ENCODE measurements around the gene AMFR. TPM values are rescaled to one million over a fixed set of nuclear protein-coding genes. Genes with fewer than 3 reads are reported as not detected.
A peak's percentile ranks its signal among the peaks of the same experiment; 100 is the strongest.

The AMFR gene
- polyA plus RNA-seq (2013, experiment 1 of 2): 17.9 TPM
- polyA plus RNA-seq (2013, experiment 2 of 2): 23.8 TPM

GRCh38 chr16:56425439-56425832 lies at the start of gene AMFR:
Gene AMFR (minus strand): TSS chr16:56425545. CDS start chr16:56425327, 218 bp downstream.
- peak within 1 kb of the TSS; percentile 85 for H3K4me3 ChIP-seq (ENCODE audit: low read length)
- peaks cover 26% of the 10 kb centered on the region for H3K27me3 ChIP-seq (ENCODE audit: insufficient read depth, low read length)
- WGBS: under 1% methylated on average over 57 of the region's 57 CpGs
- H3K4me1 ChIP-seq (ENCODE audit: insufficient read depth, low read length): peaks cover 29% of the 10 kb centered on the region
- peak within 1 kb of the TSS; percentile 32; the same call in 1 of the 2 replicates for H3K27ac ChIP-seq (ENCODE audit: low read depth, low read length)
- no peaks in the 10 kb centered on the region for H3K9me3 ChIP-seq (ENCODE audit: insufficient read depth, low read depth, low read length)
- peaks cover 9% of the 10 kb centered on the region for H3K36me3 ChIP-seq (ENCODE audit: insufficient read depth, low read length)
- H3K9ac ChIP-seq (ENCODE audit: low read depth, low read length): peak within 1 kb of the TSS; percentile 79

- no peak overlapping the region for H3K9ac ChIP-seq (ENCODE audit: low read depth, low read length)
- no peak overlapping the region for H3K27ac ChIP-seq (ENCODE audit: low read depth, low read length)
- 92% methylated on average over 1 of the region's 1 CpG for WGBS
- H3K4me3 ChIP-seq (ENCODE audit: low read length): no peak overlapping the region
- H3K36me3 ChIP-seq (ENCODE audit: insufficient read depth, low read length): peaks cover 98% of the 10 kb centered on the region
- no peaks in the 10 kb centered on the region for H3K27me3 ChIP-seq (ENCODE audit: insufficient read depth, low read length)
- H3K4me1 ChIP-seq (ENCODE audit: insufficient read depth, low read length): no peaks in the 10 kb centered on the region; the same call in 1 of the 2 replicates
- no peaks in the 10 kb centered on the region for H3K9me3 ChIP-seq (ENCODE audit: insufficient read depth, low read depth, low read length)
Measured at GRCh38 chr16:56470666-56471065, 45.3 kb upstream of the AMFR start.

- Histone ChIP-seq H3K27me3 (ENCODE audit: insufficient read depth, low read length) (no peaks in the 10 kb centered on the region), H3K4me3 (ENCODE audit: low read length) (no peak overlapping the region), H3K9me3 (ENCODE audit: insufficient read depth, low read depth, low read length) (no peaks in the 10 kb centered on the region), H3K36me3 (ENCODE audit: insufficient read depth, low read length) (peaks cover 98% of the 10 kb centered on the region), H3K9ac (ENCODE audit: low read depth, low read length) (no peak overlapping the region), H3K4me1 (ENCODE audit: insufficient read depth, low read length) (no peaks in the 10 kb centered on the region; the same call in 1 of the 2 replicates), H3K27ac (ENCODE audit: low read depth, low read length) (no peak overlapping the region)
- WGBS: over 99% methylated on average over 3 of the region's 3 CpGs
Measured at GRCh38 chr16:56470232-56470631, 44.9 kb upstream of the AMFR start.

- WGBS: 92% methylated on average over 6 of the region's 7 CpGs
- no peaks in the 10 kb centered on the region for H3K9me3 ChIP-seq (ENCODE audit: insufficient read depth, low read depth, low read length)
- H3K36me3 ChIP-seq (ENCODE audit: insufficient read depth, low read length): peaks cover 97% of the 10 kb centered on the region
- H3K4me1 ChIP-seq (ENCODE audit: insufficient read depth, low read length): no peaks in the 10 kb centered on the region
- H3K9ac ChIP-seq (ENCODE audit: low read depth, low read length): no peak overlapping the region
- H3K27me3 ChIP-seq (ENCODE audit: insufficient read depth, low read length): no peaks in the 10 kb centered on the region
- H3K27ac ChIP-seq (ENCODE audit: low read depth, low read length): no peak overlapping the region
- H3K4me3 ChIP-seq (ENCODE audit: low read length): no peak overlapping the region
Measured at GRCh38 chr16:56469748-56470147, 44.4 kb upstream of the AMFR start.

GRCh38 chr16:56468800-56469199 lies 43.5 kb upstream of the AMFR start:
- Histone ChIP-seq H3K36me3 (ENCODE audit: insufficient read depth, low read length) (peaks cover 97% of the 10 kb centered on the region), H3K4me1 (ENCODE audit: insufficient read depth, low read length) (no peaks in the 10 kb centered on the region), H3K9ac (ENCODE audit: low read depth, low read length) (no peak overlapping the region), H3K27me3 (ENCODE audit: insufficient read depth, low read length) (no peaks in the 10 kb centered on the region), H3K4me3 (ENCODE audit: low read length) (no peak overlapping the region), H3K9me3 (ENCODE audit: insufficient read depth, low read depth, low read length) (no peaks in the 10 kb centered on the region), H3K27ac (ENCODE audit: low read depth, low read length) (no peak overlapping the region)

GRCh38 chr16:56466344-56466743 lies 41.0 kb upstream of the AMFR start:
- Histone ChIP-seq H3K27me3 (ENCODE audit: insufficient read depth, low read length) (no peaks in the 10 kb centered on the region), H3K4me1 (ENCODE audit: insufficient read depth, low read length) (no peaks in the 10 kb centered on the region), H3K9ac (ENCODE audit: low read depth, low read length) (no peak overlapping the region), H3K4me3 (ENCODE audit: low read length) (no peak overlapping the region), H3K36me3 (ENCODE audit: insufficient read depth, low read length) (peaks cover 97% of the 10 kb centered on the region), H3K9me3 (ENCODE audit: insufficient read depth, low read depth, low read length) (no peaks in the 10 kb centered on the region), H3K27ac (ENCODE audit: low read depth, low read length) (no peak overlapping the region)
- 98% methylated on average over 2 of the region's 2 CpGs for WGBS

- H3K4me1 ChIP-seq (ENCODE audit: insufficient read depth, low read length): no peaks in the 10 kb centered on the region
- H3K9me3 ChIP-seq (ENCODE audit: insufficient read depth, low read depth, low read length): no peaks in the 10 kb centered on the region
- H3K9ac ChIP-seq (ENCODE audit: low read depth, low read length): no peak overlapping the region
- no peaks in the 10 kb centered on the region for H3K27me3 ChIP-seq (ENCODE audit: insufficient read depth, low read length)
- 93% methylated on average over 6 of the region's 6 CpGs for WGBS
- no peak overlapping the region for H3K4me3 ChIP-seq (ENCODE audit: low read length)
- peaks cover 97% of the 10 kb centered on the region for H3K36me3 ChIP-seq (ENCODE audit: insufficient read depth, low read length)
- no peak overlapping the region for H3K27ac ChIP-seq (ENCODE audit: low read depth, low read length)
Measured at GRCh38 chr16:56463153-56463552, 37.8 kb upstream of the AMFR start.

GRCh38 chr16:56462064-56462796 lies 36.9 kb upstream of the AMFR start:
- no peak overlapping the region for H3K27ac ChIP-seq (ENCODE audit: low read depth, low read length)
- H3K9ac ChIP-seq (ENCODE audit: low read depth, low read length): no peak overlapping the region
- 93% methylated on average over 3 of the region's 3 CpGs for WGBS
- no peaks in the 10 kb centered on the region for H3K27me3 ChIP-seq (ENCODE audit: insufficient read depth, low read length)
- H3K36me3 ChIP-seq (ENCODE audit: insufficient read depth, low read length): peaks cover 97% of the 10 kb centered on the region
- H3K4me1 ChIP-seq (ENCODE audit: insufficient read depth, low read length): no peaks in the 10 kb centered on the region
- H3K4me3 ChIP-seq (ENCODE audit: low read length): no peak overlapping the region
- H3K9me3 ChIP-seq (ENCODE audit: insufficient read depth, low read depth, low read length): no peaks in the 10 kb centered on the region

GRCh38 chr16:56460101-56460500 lies 34.8 kb upstream of the AMFR start:
- Histone ChIP-seq H3K27me3 (ENCODE audit: insufficient read depth, low read length) (no peaks in the 10 kb centered on the region), H3K4me1 (ENCODE audit: insufficient read depth, low read length) (no peaks in the 10 kb centered on the region), H3K9me3 (ENCODE audit: insufficient read depth, low read depth, low read length) (no peaks in the 10 kb centered on the region), H3K4me3 (ENCODE audit: low read length) (no peak overlapping the region), H3K36me3 (ENCODE audit: insufficient read depth, low read length) (peaks cover 97% of the 10 kb centered on the region), H3K27ac (ENCODE audit: low read depth, low read length) (no peak overlapping the region), H3K9ac (ENCODE audit: low read depth, low read length) (no peak overlapping the region)
- WGBS: 91% methylated on average over 2 of the region's 2 CpGs

GRCh38 chr16:56457927-56458470 lies 32.7 kb upstream of the AMFR start:
- no peaks in the 10 kb centered on the region for H3K27me3 ChIP-seq (ENCODE audit: insufficient read depth, low read length)
- H3K9ac ChIP-seq (ENCODE audit: low read depth, low read length): no peak overlapping the region
- H3K36me3 ChIP-seq (ENCODE audit: insufficient read depth, low read length): peaks cover 97% of the 10 kb centered on the region
- H3K27ac ChIP-seq (ENCODE audit: low read depth, low read length): no peak overlapping the region
- 96% methylated on average over 6 of the region's 6 CpGs for WGBS
- no peak overlapping the region for H3K4me3 ChIP-seq (ENCODE audit: low read length)
- no peaks in the 10 kb centered on the region for H3K4me1 ChIP-seq (ENCODE audit: insufficient read depth, low read length)
- no peaks in the 10 kb centered on the region for H3K9me3 ChIP-seq (ENCODE audit: insufficient read depth, low read depth, low read length)

- Histone ChIP-seq H3K9ac (ENCODE audit: low read depth, low read length) (peak overlapping the region; percentile 81), H3K4me3 (ENCODE audit: low read length) (peak overlapping the region; percentile 80), H3K9me3 (ENCODE audit: insufficient read depth, low read depth, low read length) (no peaks in the 10 kb centered on the region), H3K27me3 (ENCODE audit: insufficient read depth, low read length) (no peaks in the 10 kb centered on the region), H3K36me3 (ENCODE audit: insufficient read depth, low read length) (peaks cover 49% of the 10 kb centered on the region), H3K27ac (ENCODE audit: low read depth, low read length) (peak overlapping the region; percentile 70), H3K4me1 (ENCODE audit: insufficient read depth, low read length) (peaks cover 12% of the 10 kb centered on the region)
- 9% methylated on average over 31 of the region's 31 CpGs for WGBS
Measured at GRCh38 chr16:56451753-56452689, 26.7 kb upstream of the AMFR start.

All from HUES64 (cell line).